ENCODE results near the gene CHD9.
A peak's percentile ranks its signal among the peaks of the same experiment; 100 is the strongest.

CHD9 gene

DNA sequence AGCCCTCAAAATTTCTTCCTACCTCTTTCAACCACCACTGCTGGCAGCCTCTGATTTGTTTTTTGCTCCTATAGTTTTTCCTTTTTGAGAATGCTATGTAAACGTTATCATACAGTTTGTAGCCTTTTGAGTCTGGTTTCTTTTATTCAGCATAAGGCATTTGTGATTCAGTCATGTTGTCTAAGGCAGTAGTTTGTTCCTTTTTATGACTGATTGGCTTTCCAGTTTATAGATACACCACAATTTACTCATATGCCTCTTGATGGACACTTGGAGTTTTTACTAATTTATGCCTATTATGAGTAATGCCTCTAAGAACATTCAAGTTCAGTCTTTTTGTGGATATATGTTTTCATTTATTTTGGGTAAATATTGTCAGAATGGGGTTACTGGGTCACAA is 136.6 kb downstream of the CHD9 start:
- TF ChIP-seq, protein P1, sequence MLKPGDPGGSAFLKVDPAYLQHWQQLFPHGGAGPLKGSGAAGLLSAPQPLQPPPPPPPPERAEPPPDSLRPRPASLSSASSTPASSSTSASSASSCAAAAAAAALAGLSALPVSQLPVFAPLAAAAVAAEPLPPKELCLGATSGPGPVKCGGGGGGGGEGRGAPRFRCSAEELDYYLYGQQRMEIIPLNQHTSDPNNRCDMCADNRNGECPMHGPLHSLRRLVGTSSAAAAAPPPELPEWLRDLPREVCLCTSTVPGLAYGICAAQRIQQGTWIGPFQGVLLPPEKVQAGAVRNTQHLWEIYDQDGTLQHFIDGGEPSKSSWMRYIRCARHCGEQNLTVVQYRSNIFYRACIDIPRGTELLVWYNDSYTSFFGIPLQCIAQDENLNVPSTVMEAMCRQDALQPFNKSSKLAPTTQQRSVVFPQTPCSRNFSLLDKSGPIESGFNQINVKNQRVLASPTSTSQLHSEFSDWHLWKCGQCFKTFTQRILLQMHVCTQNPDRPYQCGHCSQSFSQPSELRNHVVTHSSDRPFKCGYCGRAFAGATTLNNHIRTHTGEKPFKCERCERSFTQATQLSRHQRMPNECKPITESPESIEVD (tag by site-specific recombination; IDR thresholded peaks at IDR 0.05), result peak; percentile 19; the same call in 1 of the 2 replicates
- no peak for TF ChIP-seq ZNF184 (tag by site-specific recombination; IDR thresholded peaks at IDR 0.05)
- no peaks in the 10 kb centered on the region for H3K9me3 ChIP-seq (ENCODE audit: control insufficient read depth, insufficient read depth, low read depth, low read length)
- no peak overlapping the region for H3K27ac ChIP-seq (ENCODE audit: extremely low read depth, low read depth, low read length)
- H3K36me3 ChIP-seq (ENCODE audit: control insufficient read depth in 2 of 2, insufficient read depth in 1 of 2, low read length in 2 of 2), result no peaks in the 10 kb centered on the region
- 0 out of 2 replicates have a peak, but pooled peaks cover 3% of the 10 kb centered on the region for H3K4me1 ChIP-seq (ENCODE audit: control insufficient read depth, insufficient read depth, low read length)
- ChIA-PET CTCF (no interaction called here), POLR2A (no interaction called here)
- H3K4me3 ChIP-seq (ENCODE audit: low read depth, low read length), result no peak overlapping the region

DNA sequence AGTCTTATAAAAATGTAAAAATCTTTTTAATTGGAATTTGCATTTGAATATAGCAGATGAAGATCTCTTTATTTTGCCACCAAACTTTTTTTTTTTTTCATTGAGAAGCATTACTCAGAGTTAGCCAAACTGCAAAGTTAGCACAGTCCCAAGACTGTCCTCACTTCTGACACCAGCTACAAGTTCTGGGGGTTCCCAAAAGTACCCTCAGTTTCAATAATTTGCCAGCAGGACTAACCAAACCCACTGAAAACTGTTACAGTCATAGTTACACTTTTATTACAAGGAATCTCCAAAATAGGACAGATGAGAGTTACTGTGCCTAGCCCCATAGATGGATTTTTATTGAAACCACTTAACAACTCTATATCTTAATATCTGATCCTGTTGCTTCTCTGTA is 144.1 kb downstream of the CHD9 start:
- TF ChIP-seq, protein P2, sequence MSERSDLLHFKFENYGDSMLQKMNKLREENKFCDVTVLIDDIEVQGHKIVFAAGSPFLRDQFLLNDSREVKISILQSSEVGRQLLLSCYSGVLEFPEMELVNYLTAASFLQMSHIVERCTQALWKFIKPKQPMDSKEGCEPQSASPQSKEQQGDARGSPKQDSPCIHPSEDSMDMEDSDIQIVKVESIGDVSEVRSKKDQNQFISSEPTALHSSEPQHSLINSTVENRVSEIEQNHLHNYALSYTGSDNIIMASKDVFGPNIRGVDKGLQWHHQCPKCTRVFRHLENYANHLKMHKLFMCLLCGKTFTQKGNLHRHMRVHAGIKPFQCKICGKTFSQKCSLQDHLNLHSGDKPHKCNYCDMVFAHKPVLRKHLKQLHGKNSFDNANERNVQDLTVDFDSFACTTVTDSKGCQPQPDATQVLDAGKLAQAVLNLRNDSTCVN (tag by site-specific recombination; optimal IDR thresholded peaks at IDR 0.05), result no peak
- TF ChIP-seq, protein P3, sequence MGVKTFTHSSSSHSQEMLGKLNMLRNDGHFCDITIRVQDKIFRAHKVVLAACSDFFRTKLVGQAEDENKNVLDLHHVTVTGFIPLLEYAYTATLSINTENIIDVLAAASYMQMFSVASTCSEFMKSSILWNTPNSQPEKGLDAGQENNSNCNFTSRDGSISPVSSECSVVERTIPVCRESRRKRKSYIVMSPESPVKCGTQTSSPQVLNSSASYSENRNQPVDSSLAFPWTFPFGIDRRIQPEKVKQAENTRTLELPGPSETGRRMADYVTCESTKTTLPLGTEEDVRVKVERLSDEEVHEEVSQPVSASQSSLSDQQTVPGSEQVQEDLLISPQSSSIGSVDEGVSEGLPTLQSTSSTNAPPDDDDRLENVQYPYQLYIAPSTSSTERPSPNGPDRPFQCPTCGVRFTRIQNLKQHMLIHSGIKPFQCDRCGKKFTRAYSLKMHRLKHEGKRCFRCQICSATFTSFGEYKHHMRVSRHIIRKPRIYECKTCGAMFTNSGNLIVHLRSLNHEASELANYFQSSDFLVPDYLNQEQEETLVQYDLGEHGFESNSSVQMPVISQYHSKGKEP (tag by site-specific recombination; IDR thresholded peaks at IDR 0.05), result no peak
- TF ChIP-seq ZNF48 (tag by site-specific recombination; IDR thresholded peaks at IDR 0.05) (no peak), ZNF843 (tag by site-specific recombination; IDR thresholded peaks at IDR 0.05) (no peak), ZNF292 (tag by site-specific recombination; IDR thresholded peaks at IDR 0.05; ENCODE audit: borderline replicate concordance, low read depth) (no peak), ZNF146 (tag by site-specific recombination; IDR thresholded peaks at IDR 0.05) (no peak), ZNF621 (tag by site-specific recombination; IDR thresholded peaks at IDR 0.05) (no peak), SP3 (tag by site-specific recombination; IDR thresholded peaks at IDR 0.05) (no peak), ZNF76 (tag by site-specific recombination; IDR thresholded peaks at IDR 0.05; ENCODE audit: borderline replicate concordance, low read depth) (no peak)
- TF ChIP-seq, protein P4, sequence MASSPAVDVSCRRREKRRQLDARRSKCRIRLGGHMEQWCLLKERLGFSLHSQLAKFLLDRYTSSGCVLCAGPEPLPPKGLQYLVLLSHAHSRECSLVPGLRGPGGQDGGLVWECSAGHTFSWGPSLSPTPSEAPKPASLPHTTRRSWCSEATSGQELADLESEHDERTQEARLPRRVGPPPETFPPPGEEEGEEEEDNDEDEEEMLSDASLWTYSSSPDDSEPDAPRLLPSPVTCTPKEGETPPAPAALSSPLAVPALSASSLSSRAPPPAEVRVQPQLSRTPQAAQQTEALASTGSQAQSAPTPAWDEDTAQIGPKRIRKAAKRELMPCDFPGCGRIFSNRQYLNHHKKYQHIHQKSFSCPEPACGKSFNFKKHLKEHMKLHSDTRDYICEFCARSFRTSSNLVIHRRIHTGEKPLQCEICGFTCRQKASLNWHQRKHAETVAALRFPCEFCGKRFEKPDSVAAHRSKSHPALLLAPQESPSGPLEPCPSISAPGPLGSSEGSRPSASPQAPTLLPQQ (tag by site-specific recombination; IDR thresholded peaks at IDR 0.05), result no peak
- Histone ChIP-seq H3K4me3 (ENCODE audit: low read depth, low read length) (no peak overlapping the region), H3K27ac (ENCODE audit: extremely low read depth, low read depth, low read length) (no peak overlapping the region), H3K4me1 (ENCODE audit: control insufficient read depth, insufficient read depth, low read length) (no peaks in the 10 kb centered on the region), H3K9me3 (ENCODE audit: control insufficient read depth, insufficient read depth, low read depth, low read length) (no peaks in the 10 kb centered on the region), H3K36me3 (ENCODE audit: control insufficient read depth in 2 of 2, insufficient read depth in 1 of 2, low read length in 2 of 2) (no peaks in the 10 kb centered on the region)
- POLR2A ChIA-PET, result no interaction called here
- CTCF ChIA-PET, result no interaction called here

DNA sequence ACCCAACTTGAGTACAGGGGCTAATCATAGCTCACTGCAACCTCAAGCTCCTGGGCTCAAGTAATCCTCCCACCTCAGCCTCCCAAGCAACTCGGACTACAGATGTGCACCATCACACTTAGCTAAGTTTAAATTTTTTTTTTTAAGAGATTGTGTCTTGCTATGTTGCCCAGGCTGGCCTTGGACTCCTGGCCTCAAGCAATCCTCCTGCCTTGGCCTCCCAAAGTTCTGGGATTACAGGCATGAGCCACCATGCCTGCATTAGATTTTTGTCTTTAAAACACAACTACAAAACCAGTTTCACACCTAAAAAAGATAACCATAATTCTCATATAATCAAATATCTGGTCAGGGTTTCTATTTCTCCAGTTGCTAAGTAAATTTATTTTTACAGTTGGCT is 147.1 kb downstream of the CHD9 start:
- Histone ChIP-seq H3K36me3 (ENCODE audit: control insufficient read depth in 2 of 2, insufficient read depth in 1 of 2, low read length in 2 of 2) (no peaks in the 10 kb centered on the region), H3K4me1 (ENCODE audit: control insufficient read depth, insufficient read depth, low read length) (no peaks in the 10 kb centered on the region), H3K9me3 (ENCODE audit: control insufficient read depth, insufficient read depth, low read depth, low read length) (no peaks in the 10 kb centered on the region), H3K27ac (ENCODE audit: extremely low read depth, low read depth, low read length) (no peak overlapping the region), H3K4me3 (ENCODE audit: low read depth, low read length) (no peak overlapping the region)
- ChIA-PET CTCF (no interaction called here), POLR2A (no interaction called here)
- TF ChIP-seq ZNF239 (tag by site-specific recombination; IDR thresholded peaks at IDR 0.05), result no peak
- TF ChIP-seq SP2 (tag by site-specific recombination; IDR thresholded peaks at IDR 0.05), result no peak

Data from HEK293 (cell line).